Left hindlimb (tissue), 1 donor: Measurements from ENCODE around the gene FAM9B.
A peak's percentile ranks its signal among the peaks of the same experiment; 100 is the strongest.
"Not testable (repeated sequence)": the region's sequence is repeated elsewhere in the genome, so short reads cannot be mapped to it uniquely, and the experiment has no call there.

Experiments
- DNase-seq: peaks from one replicate; pipeline ENCODE4 v3.0.0-alpha.2; 2018

FAM9B gene

GRCh38 chrX:9033989-9034388, at the start of gene FAM9B:
TSS of gene FAM9B (minus strand) at chrX:9034127. CDS start at chrX:9032986, 1,141 bp downstream.
- no peak for DNase-seq

- no peak for DNase-seq
Observed at GRCh38 chrX:9081271-9081670, 47.3 kb upstream of the FAM9B start.

- no peak for DNase-seq
Observed at GRCh38 chrX:9074326-9074725, 40.4 kb upstream of the FAM9B start.

- no peak for DNase-seq
Observed at GRCh38 chrX:9072281-9072680, 38.4 kb upstream of the FAM9B start.

GRCh38 chrX:9071031-9071650, 37.2 kb upstream of the FAM9B start:
- no peak for DNase-seq

GRCh38 chrX:9069573-9069972, 35.6 kb upstream of the FAM9B start:
- DNase-seq: no peak

- no peak for DNase-seq
Observed at GRCh38 chrX:9064694-9065093, 30.8 kb upstream of the FAM9B start.

- DNase-seq: no peak
Observed at GRCh38 chrX:9062641-9063040, 28.7 kb upstream of the FAM9B start.

- no peak for DNase-seq
Observed at GRCh38 chrX:9055354-9055753, 21.4 kb upstream of the FAM9B start.

- no peak for DNase-seq
Observed at GRCh38 chrX:9052081-9052480, 18.2 kb upstream of the FAM9B start.

- DNase-seq: no peak
Observed at GRCh38 chrX:9050331-9050730, 16.4 kb upstream of the FAM9B start.

GRCh38 chrX:9048801-9049200, 14.9 kb upstream of the FAM9B start:
- DNase-seq: no peak

GRCh38 chrX:9038244-9038643, 4.3 kb upstream of the FAM9B start:
- no peak for DNase-seq

- DNase-seq: no peak
Observed at GRCh38 chrX:9037296-9037695, 3.4 kb upstream of the FAM9B start.

- DNase-seq: no peak
Observed at GRCh38 chrX:9033586-9033985, 341 bp downstream of the FAM9B start.

- no peak for DNase-seq
Observed at GRCh38 chrX:9033179-9033578, 748 bp downstream of the FAM9B start.

- no peak for DNase-seq
Observed at GRCh38 chrX:9023293-9023692, 10.6 kb downstream of the FAM9B start.

GRCh38 chrX:9019151-9019550, 14.8 kb downstream of the FAM9B start:
- no peak for DNase-seq

GRCh38 chrX:9018332-9018731, 15.6 kb downstream of the FAM9B start:
- not testable (repeated sequence) for DNase-seq

GRCh38 chrX:9003041-9003440, 30.9 kb downstream of the FAM9B start:
- DNase-seq: no peak

- DNase-seq: peak; percentile 65
Observed at GRCh38 chrX:8988446-8988845, 45.5 kb downstream of the FAM9B start.

GRCh38 chrX:8987672-8988250, 46.2 kb downstream of the FAM9B start:
- no peak for DNase-seq

GRCh38 chrX:8984231-8984630, 49.7 kb downstream of the FAM9B start:
- DNase-seq: no peak

- DNase-seq: no peak
Observed at GRCh38 chrX:8981723-8982122, 52.2 kb downstream of the FAM9B start.

GRCh38 chrX:8980756-8981155, 53.2 kb downstream of the FAM9B start:
- DNase-seq: no peak
